ENCODE data around the gene FPR2. TPM values are rescaled to one million over a fixed set of nuclear protein-coding genes. Genes with fewer than 3 reads are reported as not detected.

The FPR2 gene
- total and polyA plus RNA-seq, 3 donors from 2014 or later: 0.19 to 1.3 (median 0.31) TPM

DNA sequence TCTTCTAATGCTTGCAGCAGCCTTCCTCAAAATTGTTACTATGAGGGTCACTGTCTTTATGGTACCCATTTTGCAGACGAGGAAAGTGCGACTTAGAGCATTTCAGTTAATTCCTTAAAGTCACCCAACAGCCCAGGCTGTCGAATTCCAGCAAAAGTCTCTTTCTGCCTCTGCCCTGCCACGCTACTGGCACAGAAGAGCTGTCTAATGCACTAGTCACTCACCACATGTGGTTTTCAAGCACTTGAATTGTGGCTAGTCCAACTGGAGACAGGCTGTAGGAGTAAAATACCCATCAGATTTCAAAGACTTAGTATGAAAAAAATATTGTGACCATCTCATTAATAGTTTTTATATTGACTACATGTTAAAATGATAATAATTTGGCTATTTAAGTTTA, 11.0 kb upstream of the FPR2 start:
- Histone ChIP-seq H3K4me3 (no peak overlapping the region), H3K36me3 (ENCODE audit: low read depth, missing control alignments) (no peaks in the 10 kb centered on the region), H3K27ac (no peak overlapping the region), H3K9me3 (no peaks in the 10 kb centered on the region), H3K27me3 (no peaks in the 10 kb centered on the region), H3K4me1 (no peaks in the 10 kb centered on the region)
- intact Hi-C loops (cut with DNase I; ENCODE audit: low total_unique reads): no loop called here
- TF ChIP-seq POLR2A (IDR thresholded peaks at IDR 0.05): no peak
- no peak for DNase-seq
- 88 to 89% methylated on average over 4 of the region's 4 CpGs for WGBS, 2 donors

DNA sequence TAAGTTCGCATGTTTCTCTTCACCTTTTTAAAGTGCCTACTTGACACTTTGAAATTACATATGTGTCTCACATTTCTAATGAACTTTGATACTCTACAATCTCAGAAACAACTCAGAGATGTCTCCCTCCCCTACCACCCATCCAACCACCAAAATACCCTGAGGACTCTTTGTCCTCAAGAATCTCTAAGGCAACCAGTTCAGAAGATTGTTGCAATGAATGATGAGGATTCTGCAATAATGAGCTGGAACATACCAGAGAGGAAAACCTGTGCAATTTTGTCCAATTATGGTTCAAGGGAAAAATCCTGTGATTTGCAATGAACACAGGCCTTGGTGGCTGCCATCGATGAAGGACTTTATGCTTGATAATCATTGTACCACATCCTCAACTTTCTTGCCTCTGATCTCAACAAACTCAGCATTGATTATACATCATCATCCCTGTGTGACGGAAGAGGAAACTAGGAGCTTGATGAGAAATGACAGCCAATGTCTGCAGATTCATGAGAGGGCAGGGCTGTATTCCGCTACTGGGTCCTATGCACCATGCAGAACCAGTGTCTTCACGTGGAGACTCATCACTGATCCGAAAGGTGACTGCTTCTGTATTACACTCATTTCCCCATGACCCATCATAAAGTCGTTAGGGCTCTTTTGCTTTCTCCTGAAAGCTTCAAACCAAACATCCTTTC, 10.4 kb upstream of the FPR2 start:
- Histone ChIP-seq H3K36me3 (ENCODE audit: low read depth, missing control alignments) (no peaks in the 10 kb centered on the region), H3K4me1 (no peaks in the 10 kb centered on the region), H3K27me3 (no peaks in the 10 kb centered on the region), H3K4me3 (no peak overlapping the region), H3K9me3 (no peaks in the 10 kb centered on the region), H3K27ac (no peak overlapping the region)
- intact Hi-C loops (cut with DNase I; ENCODE audit: low total_unique reads): no loop called here
- no peak for TF ChIP-seq POLR2A (IDR thresholded peaks at IDR 0.05)
- DNase-seq: no peak
- 88 to 90% methylated on average over 7 of the region's 7 CpGs for WGBS, 2 donors

DNA sequence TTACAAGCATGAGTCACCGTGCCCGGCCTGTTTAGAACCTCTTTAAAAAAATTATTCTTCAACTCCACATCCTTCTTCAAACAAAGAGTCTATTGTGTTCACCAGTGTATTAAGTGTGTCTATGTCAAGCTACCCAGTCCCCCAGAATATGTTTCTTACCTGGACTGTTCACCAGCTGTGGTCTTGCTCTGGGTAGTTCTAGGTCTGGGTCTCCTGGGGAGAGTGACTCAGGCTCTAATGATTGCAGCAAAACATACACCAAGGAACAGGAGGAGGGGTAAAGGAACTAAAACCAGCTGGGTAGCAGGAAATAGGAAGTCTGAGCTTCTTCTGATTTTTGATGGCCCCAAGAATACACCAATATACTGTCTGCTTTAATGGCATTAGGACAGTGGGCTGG, 9.3 kb upstream of the FPR2 start, which contains the start of gene FPR1:
Gene FPR1, minus strand, starts transcription at position 224 of the 400 bp plus-strand sequence. CDS start 4,884 bp downstream, outside the sequence.
- Histone ChIP-seq H3K4me1 (no peaks in the 10 kb centered on the region), H3K36me3 (ENCODE audit: low read depth, missing control alignments) (no peaks in the 10 kb centered on the region), H3K9me3 (no peaks in the 10 kb centered on the region), H3K27ac (no peak within 1 kb of the TSS), H3K4me3 (no peak within 1 kb of the TSS), H3K27me3 (no peaks in the 10 kb centered on the region)
- no peak for DNase-seq
- intact Hi-C loops (cut with DNase I; ENCODE audit: low total_unique reads): no loop called here
- TF ChIP-seq POLR2A (IDR thresholded peaks at IDR 0.05) (no peak), CTCF (IDR thresholded peaks at IDR 0.05) (no peak)
- 82 to 85% methylated on average over 2 of the region's 2 CpGs for WGBS, 2 donors

GRCh38 chr19:51754109-51754508, 6.9 kb upstream of the FPR2 start:
- H3K4me1 ChIP-seq: no peaks in the 10 kb centered on the region
- H3K36me3 ChIP-seq (ENCODE audit: low read depth, missing control alignments): no peaks in the 10 kb centered on the region
- H3K9me3 ChIP-seq: no peaks in the 10 kb centered on the region
- H3K27me3 ChIP-seq: no peaks in the 10 kb centered on the region
- no peak for DNase-seq
- WGBS, 2 donors: 88 to 90% methylated on average over 6 of the region's 6 CpGs
- TF ChIP-seq CTCF (IDR thresholded peaks at IDR 0.05): no peak
- no peak for TF ChIP-seq POLR2A (IDR thresholded peaks at IDR 0.05)
- intact Hi-C loops (cut with DNase I; ENCODE audit: low total_unique reads): no loop called here
- no peak overlapping the region for H3K4me3 ChIP-seq
- no peak overlapping the region for H3K27ac ChIP-seq

GRCh38 chr19:51754770-51755169, 6.2 kb upstream of the FPR2 start:
- DNase-seq: no peak
- H3K27me3 ChIP-seq: no peaks in the 10 kb centered on the region
- H3K36me3 ChIP-seq (ENCODE audit: low read depth, missing control alignments): no peaks in the 10 kb centered on the region
- H3K4me1 ChIP-seq: no peaks in the 10 kb centered on the region
- TF ChIP-seq POLR2A (IDR thresholded peaks at IDR 0.05): no peak
- no peak for TF ChIP-seq CTCF (IDR thresholded peaks at IDR 0.05)
- no peaks in the 10 kb centered on the region for H3K9me3 ChIP-seq
- intact Hi-C loops (cut with DNase I; ENCODE audit: low total_unique reads): no loop called here
- 87 to 89% methylated on average over 4 of the region's 4 CpGs for WGBS, 2 donors
- H3K4me3 ChIP-seq: no peak overlapping the region
- no peak overlapping the region for H3K27ac ChIP-seq

GRCh38 chr19:51755571-51755970, 5.4 kb upstream of the FPR2 start:
- DNase-seq: no peak
- TF ChIP-seq POLR2A (IDR thresholded peaks at IDR 0.05) (no peak), CTCF (IDR thresholded peaks at IDR 0.05) (no peak)
- H3K4me3 ChIP-seq: no peak overlapping the region
- no peaks in the 10 kb centered on the region for H3K9me3 ChIP-seq
- no peaks in the 10 kb centered on the region for H3K4me1 ChIP-seq
- no peaks in the 10 kb centered on the region for H3K36me3 ChIP-seq (ENCODE audit: low read depth, missing control alignments)
- intact Hi-C loops (cut with DNase I; ENCODE audit: low total_unique reads): no loop called here
- H3K27ac ChIP-seq: no peak overlapping the region
- 87 to 92% methylated on average over 7 of the region's 7 CpGs for WGBS, 2 donors
- no peaks in the 10 kb centered on the region for H3K27me3 ChIP-seq
